ENCODE results near the gene BARX2.

BARX2 gene

GRCh38 chr11:129383060-129383459 lies 7.4 kb downstream of the BARX2 start:
- H3K36me3 Mint-ChIP-seq (ENCODE audit: low read depth) = no peaks in the 10 kb centered on the region
- no peak for DNase-seq (ENCODE audit: low spot score)
- H3K27me3 Mint-ChIP-seq (ENCODE audit: low read depth) = peaks cover 18% of the 10 kb centered on the region
- no peak overlapping the region for H3K4me3 Mint-ChIP-seq
- no peak overlapping the region for H3K27ac Mint-ChIP-seq
- H3K9me3 Mint-ChIP-seq = no peaks in the 10 kb centered on the region
- no peaks in the 10 kb centered on the region for H3K4me1 Mint-ChIP-seq (ENCODE audit: low read depth)

- H3K27me3 Mint-ChIP-seq (ENCODE audit: low read depth) = peaks cover 18% of the 10 kb centered on the region
- no peaks in the 10 kb centered on the region for H3K4me1 Mint-ChIP-seq (ENCODE audit: low read depth)
- H3K36me3 Mint-ChIP-seq (ENCODE audit: low read depth) = no peaks in the 10 kb centered on the region
Observed at GRCh38 chr11:129383502-129383901, 7.9 kb downstream of the BARX2 start.

GRCh38 chr11:129384415-129384814 lies 8.8 kb downstream of the BARX2 start:
- H3K27ac Mint-ChIP-seq = no peak overlapping the region
- no peak overlapping the region for H3K4me3 Mint-ChIP-seq
- peaks cover 13% of the 10 kb centered on the region for H3K27me3 Mint-ChIP-seq (ENCODE audit: low read depth)
- H3K9me3 Mint-ChIP-seq = no peaks in the 10 kb centered on the region
- no peaks in the 10 kb centered on the region for H3K36me3 Mint-ChIP-seq (ENCODE audit: low read depth)
- H3K4me1 Mint-ChIP-seq (ENCODE audit: low read depth) = no peaks in the 10 kb centered on the region
- DNase-seq (ENCODE audit: low spot score) = no peak

More at GRCh38 chr11:129383502-129383901, 7.9 kb downstream of the BARX2 start:
- Mint-ChIP-seq H3K4me3 (no peak overlapping the region), H3K27ac (no peak overlapping the region), H3K9me3 (no peaks in the 10 kb centered on the region)
- DNase-seq (ENCODE audit: low spot score) = no peak

- peaks cover 10% of the 10 kb centered on the region for H3K27me3 Mint-ChIP-seq (ENCODE audit: low read depth)
- DNase-seq (ENCODE audit: low spot score) = no peak
- no peak overlapping the region for H3K27ac Mint-ChIP-seq
- no peaks in the 10 kb centered on the region for H3K9me3 Mint-ChIP-seq
- H3K36me3 Mint-ChIP-seq (ENCODE audit: low read depth) = no peaks in the 10 kb centered on the region
- H3K4me3 Mint-ChIP-seq = no peak overlapping the region
- H3K4me1 Mint-ChIP-seq (ENCODE audit: low read depth) = no peaks in the 10 kb centered on the region
Observed at GRCh38 chr11:129385801-129386200, 10.2 kb downstream of the BARX2 start.

GRCh38 chr11:129386795-129387397 lies 11.2 kb downstream of the BARX2 start:
- no peaks in the 10 kb centered on the region for H3K9me3 Mint-ChIP-seq
- no peak overlapping the region for H3K27ac Mint-ChIP-seq
- peaks cover 7% of the 10 kb centered on the region for H3K27me3 Mint-ChIP-seq (ENCODE audit: low read depth)
- no peaks in the 10 kb centered on the region for H3K4me1 Mint-ChIP-seq (ENCODE audit: low read depth)
- no peaks in the 10 kb centered on the region for H3K36me3 Mint-ChIP-seq (ENCODE audit: low read depth)
- H3K4me3 Mint-ChIP-seq = no peak overlapping the region
- no peak for DNase-seq (ENCODE audit: low spot score)

GRCh38 chr11:129387434-129387833 lies 11.8 kb downstream of the BARX2 start:
- H3K36me3 Mint-ChIP-seq (ENCODE audit: low read depth) = no peaks in the 10 kb centered on the region
- H3K27me3 Mint-ChIP-seq (ENCODE audit: low read depth) = peaks cover 7% of the 10 kb centered on the region
- H3K27ac Mint-ChIP-seq = no peak overlapping the region
- no peak overlapping the region for H3K4me3 Mint-ChIP-seq
- H3K4me1 Mint-ChIP-seq (ENCODE audit: low read depth) = no peaks in the 10 kb centered on the region
- no peak for DNase-seq (ENCODE audit: low spot score)
- H3K9me3 Mint-ChIP-seq = no peaks in the 10 kb centered on the region

- H3K4me1 Mint-ChIP-seq (ENCODE audit: low read depth) = no peaks in the 10 kb centered on the region
- DNase-seq (ENCODE audit: low spot score) = no peak
- peaks cover 7% of the 10 kb centered on the region for H3K27me3 Mint-ChIP-seq (ENCODE audit: low read depth)
- H3K9me3 Mint-ChIP-seq = no peaks in the 10 kb centered on the region
- no peak overlapping the region for H3K4me3 Mint-ChIP-seq
- no peaks in the 10 kb centered on the region for H3K36me3 Mint-ChIP-seq (ENCODE audit: low read depth)
- H3K27ac Mint-ChIP-seq = no peak overlapping the region
Observed at GRCh38 chr11:129388824-129389223, 13.2 kb downstream of the BARX2 start.

GRCh38 chr11:129390303-129390821 lies 14.7 kb downstream of the BARX2 start:
- no peak for DNase-seq (ENCODE audit: low spot score)
- H3K4me3 Mint-ChIP-seq = no peak overlapping the region
- H3K9me3 Mint-ChIP-seq = no peaks in the 10 kb centered on the region
- H3K27ac Mint-ChIP-seq = no peak overlapping the region
- no peaks in the 10 kb centered on the region for H3K36me3 Mint-ChIP-seq (ENCODE audit: low read depth)
- H3K4me1 Mint-ChIP-seq (ENCODE audit: low read depth) = no peaks in the 10 kb centered on the region
- H3K27me3 Mint-ChIP-seq (ENCODE audit: low read depth) = peaks cover 7% of the 10 kb centered on the region

- H3K4me1 Mint-ChIP-seq (ENCODE audit: low read depth) = no peaks in the 10 kb centered on the region
- no peak for DNase-seq (ENCODE audit: low spot score)
- no peak overlapping the region for H3K27ac Mint-ChIP-seq
- no peaks in the 10 kb centered on the region for H3K36me3 Mint-ChIP-seq (ENCODE audit: low read depth)
- H3K9me3 Mint-ChIP-seq = no peaks in the 10 kb centered on the region
- peaks cover 11% of the 10 kb centered on the region for H3K27me3 Mint-ChIP-seq (ENCODE audit: low read depth)
- H3K4me3 Mint-ChIP-seq = no peak overlapping the region
Observed at GRCh38 chr11:129391360-129391759, 15.7 kb downstream of the BARX2 start.

GRCh38 chr11:129391821-129392220 lies 16.2 kb downstream of the BARX2 start:
- Mint-ChIP-seq H3K27ac (no peak overlapping the region), H3K9me3 (no peaks in the 10 kb centered on the region), H3K27me3 (ENCODE audit: low read depth) (peaks cover 10% of the 10 kb centered on the region), H3K36me3 (ENCODE audit: low read depth) (no peaks in the 10 kb centered on the region), H3K4me1 (ENCODE audit: low read depth) (no peaks in the 10 kb centered on the region), H3K4me3 (no peak overlapping the region)
- no peak for DNase-seq (ENCODE audit: low spot score)

- Mint-ChIP-seq H3K9me3 (no peaks in the 10 kb centered on the region), H3K27me3 (ENCODE audit: low read depth) (peaks cover 6% of the 10 kb centered on the region), H3K4me1 (ENCODE audit: low read depth) (no peaks in the 10 kb centered on the region), H3K27ac (no peak overlapping the region), H3K36me3 (ENCODE audit: low read depth) (no peaks in the 10 kb centered on the region), H3K4me3 (no peak overlapping the region)
- no peak for DNase-seq (ENCODE audit: low spot score)
Observed at GRCh38 chr11:129392995-129393394, 17.3 kb downstream of the BARX2 start.

GRCh38 chr11:129394709-129395108 lies 19.1 kb downstream of the BARX2 start:
- H3K36me3 Mint-ChIP-seq (ENCODE audit: low read depth) = no peaks in the 10 kb centered on the region
- peaks cover 4% of the 10 kb centered on the region for H3K27me3 Mint-ChIP-seq (ENCODE audit: low read depth)
- no peaks in the 10 kb centered on the region for H3K4me1 Mint-ChIP-seq (ENCODE audit: low read depth)
- H3K9me3 Mint-ChIP-seq = no peaks in the 10 kb centered on the region
- H3K27ac Mint-ChIP-seq = no peak overlapping the region
- H3K4me3 Mint-ChIP-seq = no peak overlapping the region
- no peak for DNase-seq (ENCODE audit: low spot score)

- DNase-seq (ENCODE audit: low spot score) = no peak
- no peak overlapping the region for H3K27ac Mint-ChIP-seq
- no peaks in the 10 kb centered on the region for H3K9me3 Mint-ChIP-seq
- H3K36me3 Mint-ChIP-seq (ENCODE audit: low read depth) = no peaks in the 10 kb centered on the region
- H3K27me3 Mint-ChIP-seq (ENCODE audit: low read depth) = peaks cover 4% of the 10 kb centered on the region
- no peaks in the 10 kb centered on the region for H3K4me1 Mint-ChIP-seq (ENCODE audit: low read depth)
- no peak overlapping the region for H3K4me3 Mint-ChIP-seq
Observed at GRCh38 chr11:129395432-129395831, 19.8 kb downstream of the BARX2 start.

- no peaks in the 10 kb centered on the region for H3K4me1 Mint-ChIP-seq (ENCODE audit: low read depth)
- DNase-seq (ENCODE audit: low spot score) = no peak
- H3K27me3 Mint-ChIP-seq (ENCODE audit: low read depth) = peaks cover 4% of the 10 kb centered on the region
- no peaks in the 10 kb centered on the region for H3K9me3 Mint-ChIP-seq
- H3K36me3 Mint-ChIP-seq (ENCODE audit: low read depth) = no peaks in the 10 kb centered on the region
- no peak overlapping the region for H3K4me3 Mint-ChIP-seq
- no peak overlapping the region for H3K27ac Mint-ChIP-seq
Observed at GRCh38 chr11:129395883-129396282, 20.2 kb downstream of the BARX2 start.

- Mint-ChIP-seq H3K4me1 (ENCODE audit: low read depth) (no peaks in the 10 kb centered on the region), H3K27me3 (ENCODE audit: low read depth) (peaks cover 4% of the 10 kb centered on the region), H3K27ac (no peak overlapping the region), H3K36me3 (ENCODE audit: low read depth) (no peaks in the 10 kb centered on the region), H3K4me3 (no peak overlapping the region), H3K9me3 (no peaks in the 10 kb centered on the region)
- no peak for DNase-seq (ENCODE audit: low spot score)
Observed at GRCh38 chr11:129396454-129396853, 20.8 kb downstream of the BARX2 start.

Data from T-helper 2 cell treated with Interferon-gamma antibody and Interleukin-4, amounts not matched to agents 5 μg/mL and 100 μg/mL, for 36 hours (primary cell).